Right forelimb (tissue), 1 donor: ENCODE measurements around the gene U2AF1.
"Not testable (repeated sequence)": the region's sequence is repeated elsewhere in the genome, so short reads cannot be mapped to it uniquely, and the experiment has no call there.

Experiments used
- DNase-seq: peaks from one replicate; pipeline ENCODE4 v3.0.0-alpha.2; 2018

The U2AF1 gene, protein sequence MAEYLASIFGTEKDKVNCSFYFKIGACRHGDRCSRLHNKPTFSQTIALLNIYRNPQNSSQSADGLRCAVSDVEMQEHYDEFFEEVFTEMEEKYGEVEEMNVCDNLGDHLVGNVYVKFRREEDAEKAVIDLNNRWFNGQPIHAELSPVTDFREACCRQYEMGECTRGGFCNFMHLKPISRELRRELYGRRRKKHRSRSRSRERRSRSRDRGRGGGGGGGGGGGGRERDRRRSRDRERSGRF

DNA sequence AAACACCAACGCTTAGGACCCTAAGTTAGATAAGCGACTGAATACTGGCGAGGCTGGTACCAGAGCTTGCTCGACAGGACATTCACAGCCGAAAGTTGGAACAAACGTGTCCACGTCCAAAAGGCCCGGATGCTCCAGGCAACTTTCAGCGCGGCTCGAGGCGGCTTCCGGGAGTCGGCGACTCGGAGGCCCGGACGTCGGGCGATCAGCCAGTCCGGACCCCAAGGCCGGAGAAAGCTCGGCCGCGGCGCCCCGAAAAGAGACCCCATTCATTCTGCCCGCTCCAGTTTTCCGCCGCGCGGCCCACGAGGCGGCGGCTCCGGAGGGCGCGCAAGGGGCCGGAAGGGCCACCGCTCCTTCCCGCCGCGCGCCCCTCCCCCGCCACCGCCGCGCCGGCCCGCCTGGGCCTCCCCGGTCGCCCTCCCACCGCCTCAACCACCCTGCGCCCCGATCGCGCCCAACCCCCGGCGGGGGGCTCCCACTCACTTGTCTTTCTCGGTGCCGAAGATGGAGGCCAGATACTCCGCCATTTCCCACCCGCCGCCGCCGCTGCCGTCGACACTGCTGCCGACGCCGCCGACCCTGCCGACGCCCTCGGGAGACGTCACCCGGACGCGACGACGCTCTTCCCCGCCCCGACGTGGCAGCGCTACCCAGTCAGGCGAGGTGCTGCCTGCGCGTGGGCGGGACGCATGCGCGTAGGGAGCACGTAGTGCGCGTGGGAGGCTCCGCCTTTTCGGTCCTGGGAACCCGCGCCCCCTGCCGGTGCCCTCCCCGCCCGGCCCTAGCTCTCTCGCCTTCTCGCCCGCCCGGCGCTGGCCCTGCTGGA, at the start of gene U2AF1:
Gene U2AF1, minus strand, starts transcription at position 606 of the 829 bp plus-strand sequence. Its CDS starts 76 bp downstream, at position 530.
- not testable (repeated sequence) for DNase-seq

DNA sequence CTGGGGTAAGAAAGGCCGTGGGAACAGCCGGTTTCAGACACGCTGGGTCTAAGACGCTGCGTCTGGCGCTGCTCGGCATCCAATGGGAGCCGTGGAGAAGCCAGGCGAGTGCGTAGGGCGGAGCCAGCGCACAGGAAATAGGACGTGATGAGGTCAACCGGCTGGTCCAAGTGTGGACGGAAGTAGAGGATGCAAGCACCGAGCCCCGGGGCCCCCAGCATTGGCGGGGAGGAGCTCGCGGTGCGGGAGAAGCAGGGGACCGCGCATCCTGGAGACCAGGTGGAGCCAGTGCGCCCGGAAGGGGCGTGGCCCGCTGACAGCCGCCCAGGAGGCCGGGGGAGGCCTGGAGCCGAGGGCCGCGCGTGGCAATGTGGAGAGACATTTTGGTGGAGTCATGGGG, 46.2 kb upstream of the U2AF1 start:
- DNase-seq: not testable (repeated sequence)

- not testable (repeated sequence) for DNase-seq
Observed at GRCh38 chr21:43149344-43149743, 42.0 kb upstream of the U2AF1 start.

DNA sequence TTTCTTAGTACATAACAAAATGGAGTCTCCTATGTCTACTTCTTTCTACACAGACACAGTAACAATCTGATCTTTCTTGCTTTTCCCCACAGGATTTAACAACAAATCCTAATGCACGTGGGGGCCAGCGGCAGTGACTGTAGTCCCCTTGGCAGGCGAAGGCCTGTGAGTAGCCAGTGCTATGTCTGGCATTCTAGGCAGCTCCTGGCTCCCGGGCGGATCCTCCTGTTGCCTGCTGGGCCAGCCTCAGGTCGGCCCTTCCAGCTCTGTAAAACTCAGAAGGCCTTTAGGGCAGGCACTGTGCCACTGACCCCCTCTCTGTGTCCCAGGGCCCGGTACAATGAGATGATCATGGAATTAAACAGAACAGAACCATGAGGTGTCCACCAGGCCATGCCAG, 40.6 kb upstream of the U2AF1 start:
- DNase-seq: not testable (repeated sequence)

GRCh38 chr21:43146637-43147036, 39.3 kb upstream of the U2AF1 start:
- not testable (repeated sequence) for DNase-seq

DNA sequence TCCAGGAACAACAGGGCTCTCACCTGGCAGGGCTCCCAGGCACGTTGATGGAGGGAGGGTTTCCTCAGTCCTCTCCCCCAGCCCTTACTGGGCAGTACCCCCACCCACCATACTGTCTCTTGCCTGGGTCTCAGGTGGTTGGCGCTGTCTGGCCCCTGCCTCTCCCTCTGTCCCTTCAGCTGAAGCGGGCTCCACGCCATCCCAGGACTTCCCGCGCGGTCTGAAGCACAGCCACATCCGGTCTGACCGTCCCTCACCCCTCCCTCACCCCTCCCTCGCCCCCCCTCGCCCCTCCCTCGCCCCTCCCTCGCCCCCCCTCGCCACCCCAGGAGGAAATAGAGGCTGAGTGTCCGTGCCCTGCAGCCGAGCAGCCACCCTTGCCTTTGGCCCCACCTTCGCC, 34.0 kb upstream of the U2AF1 start:
- DNase-seq: not testable (repeated sequence)

DNA sequence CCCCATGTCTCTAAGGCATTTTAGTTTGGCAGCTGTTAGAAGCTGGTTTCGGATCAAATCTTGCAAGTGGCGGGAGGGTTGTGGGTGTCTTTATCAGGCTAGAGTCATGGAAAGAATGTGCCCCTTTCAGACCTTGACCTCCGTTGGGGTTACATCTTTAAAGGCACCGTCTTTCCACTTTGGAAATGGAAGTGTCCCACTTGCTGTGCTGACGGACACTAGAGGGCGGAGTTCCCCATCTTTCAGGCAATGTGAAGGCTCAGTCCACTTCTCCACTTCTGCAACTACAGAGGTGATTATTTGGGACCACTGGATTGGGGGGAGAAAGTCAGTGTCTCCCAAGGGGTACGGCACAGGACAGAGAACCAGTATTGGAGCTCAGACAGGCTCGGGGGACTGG, 31.6 kb upstream of the U2AF1 start:
- not testable (repeated sequence) for DNase-seq

- not testable (repeated sequence) for DNase-seq
Observed at GRCh38 chr21:43134520-43134919, 27.1 kb upstream of the U2AF1 start.

GRCh38 chr21:43130094-43130493, 22.7 kb upstream of the U2AF1 start:
- DNase-seq: not testable (repeated sequence)

DNA sequence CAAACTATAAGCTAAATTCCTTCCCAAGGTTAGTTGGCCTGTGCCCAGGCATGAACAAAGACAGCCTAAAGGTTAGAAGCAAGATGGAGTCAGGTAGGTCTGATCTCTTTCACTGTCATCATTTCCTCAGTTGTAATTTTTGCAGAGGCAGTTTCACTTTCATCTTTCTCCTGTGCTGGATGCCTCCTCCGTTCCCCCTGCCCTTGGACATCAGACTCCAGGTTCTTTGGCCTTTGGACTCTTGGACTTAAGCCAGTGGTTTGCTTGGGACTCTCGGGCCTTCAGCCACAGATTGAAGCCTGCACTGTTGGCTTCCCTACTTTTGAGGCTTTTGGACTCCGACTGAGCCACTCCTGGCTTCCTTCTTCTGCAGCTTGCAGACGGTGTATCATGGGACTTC, 8.6 kb upstream of the U2AF1 start:
- DNase-seq: not testable (repeated sequence)

DNA sequence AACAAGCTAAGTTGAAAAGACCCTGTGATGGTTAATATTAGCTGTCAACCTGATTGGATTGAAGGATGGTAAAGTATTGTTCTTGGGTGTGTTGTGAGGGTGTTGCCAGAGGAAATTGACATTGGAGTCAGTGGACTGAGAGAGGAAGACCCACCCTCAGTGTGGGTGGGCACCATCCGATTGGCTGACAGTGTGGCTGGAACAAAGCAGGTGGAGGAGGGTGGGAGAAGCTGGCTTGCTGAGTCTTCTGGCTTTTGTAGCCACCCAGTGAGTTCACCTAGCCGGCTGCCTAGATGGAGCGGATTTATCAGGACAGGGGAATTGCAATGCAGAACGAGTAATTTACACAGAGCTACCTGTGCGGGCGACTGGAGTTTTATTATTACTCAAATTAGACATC, 7.1 kb upstream of the U2AF1 start:
- DNase-seq: not testable (repeated sequence)

DNA sequence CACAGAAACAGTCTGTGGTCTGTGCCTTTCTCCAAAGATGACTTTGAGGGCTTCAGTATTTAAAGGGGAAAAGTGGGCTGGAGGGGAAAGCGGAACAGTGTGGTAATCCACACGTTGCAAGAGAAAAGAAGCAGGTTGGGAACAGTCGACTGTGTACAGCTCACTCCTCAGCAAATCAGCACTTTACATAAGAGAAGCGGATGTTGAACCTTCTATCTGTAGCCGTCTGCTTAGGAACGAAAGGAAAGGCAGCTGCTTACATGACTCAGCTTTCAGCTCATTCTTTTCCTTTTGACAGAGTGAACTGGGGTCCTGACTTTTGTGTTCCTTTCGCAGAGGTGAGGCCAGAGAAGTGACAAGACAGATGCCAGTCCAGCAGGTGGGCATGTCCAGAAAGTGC, 1.6 kb upstream of the U2AF1 start:
- not testable (repeated sequence) for DNase-seq

- not testable (repeated sequence) for DNase-seq
Observed at GRCh38 chr21:43108177-43108576, 807 bp upstream of the U2AF1 start.

DNA sequence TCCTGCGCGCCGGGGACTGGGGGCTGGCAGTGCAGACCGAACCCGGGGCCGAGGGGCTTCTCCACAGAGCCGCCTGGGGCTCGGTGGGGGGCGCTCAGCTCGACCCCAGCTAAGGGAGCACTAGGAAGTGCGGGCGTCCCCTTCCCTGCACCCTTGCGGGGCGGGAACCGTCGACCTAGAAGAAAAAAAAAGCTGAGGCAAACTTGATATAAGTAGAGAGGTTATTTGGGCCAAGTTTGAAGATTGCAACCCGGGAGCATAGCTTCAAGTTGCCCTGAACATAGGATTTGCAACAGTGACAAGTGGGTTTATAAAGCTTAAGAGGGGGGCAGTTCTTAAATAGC, 396 bp upstream of the U2AF1 start:
- DNase-seq: not testable (repeated sequence)

- not testable (repeated sequence) for DNase-seq
Observed at GRCh38 chr21:43104642-43105041, 2.7 kb downstream of the U2AF1 start.

DNA sequence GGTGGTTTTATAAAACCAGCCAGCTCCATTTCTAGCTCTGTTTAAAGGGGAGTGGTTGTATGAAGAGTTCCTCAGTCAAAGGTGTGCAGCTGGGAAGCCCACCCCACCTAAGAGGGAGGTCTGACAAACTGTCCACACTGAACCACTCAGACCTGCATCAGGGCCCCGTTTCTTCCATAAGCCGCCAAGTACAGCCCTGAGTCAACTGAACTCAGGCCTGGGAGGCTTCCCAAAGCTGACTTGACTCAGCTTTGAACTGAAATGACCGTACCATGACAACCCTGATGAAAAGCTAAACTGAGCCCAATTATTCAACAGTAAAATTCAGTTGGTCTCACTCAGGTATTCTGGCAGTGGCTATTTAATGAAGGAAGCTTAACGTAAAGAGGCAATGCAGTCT, 5.1 kb downstream of the U2AF1 start:
- not testable (repeated sequence) for DNase-seq

GRCh38 chr21:43101676-43102075, 5.7 kb downstream of the U2AF1 start:
- DNase-seq: not testable (repeated sequence)

GRCh38 chr21:43101000-43101399, 6.4 kb downstream of the U2AF1 start:
- not testable (repeated sequence) for DNase-seq

- not testable (repeated sequence) for DNase-seq
Observed at GRCh38 chr21:43091979-43092614, 15.3 kb downstream of the U2AF1 start.

GRCh38 chr21:43090947-43091346, 16.4 kb downstream of the U2AF1 start:
- not testable (repeated sequence) for DNase-seq

GRCh38 chr21:43089463-43089862, 17.9 kb downstream of the U2AF1 start:
- DNase-seq: not testable (repeated sequence)

DNA sequence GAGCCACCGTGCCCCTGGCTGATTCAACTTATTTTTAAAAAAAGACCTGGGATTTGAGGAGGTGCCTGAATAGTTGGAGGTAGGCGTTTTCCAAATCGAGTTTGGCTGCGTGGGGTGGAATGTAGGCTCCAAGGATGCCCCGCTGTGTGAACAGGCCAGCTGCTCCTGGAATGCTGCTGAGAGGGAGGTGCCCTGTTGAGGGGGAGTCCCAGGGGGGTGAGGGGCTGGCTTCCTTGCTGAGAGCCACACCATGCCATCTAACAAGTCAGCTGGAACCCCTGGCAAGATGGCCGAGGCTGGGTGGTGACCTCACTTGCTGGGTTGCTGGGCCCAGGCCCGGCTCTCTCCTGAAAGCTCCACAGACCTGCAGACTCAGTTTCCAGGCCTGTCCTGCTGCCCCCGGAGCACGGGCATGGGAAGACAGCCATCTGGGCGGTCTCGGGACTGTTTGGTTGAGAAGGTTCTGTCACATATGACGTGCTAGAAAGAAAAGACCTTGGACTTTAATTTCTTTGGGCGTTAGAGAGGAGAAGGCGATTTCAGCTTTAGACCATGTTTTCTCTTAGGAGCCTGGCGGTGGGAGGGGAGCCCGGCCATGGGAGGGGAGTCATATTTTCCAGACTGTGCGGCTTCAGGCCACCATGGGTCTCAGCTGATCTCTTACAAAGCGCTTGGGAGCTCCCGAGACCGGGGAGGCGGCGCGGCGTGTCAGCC, 24.6 kb downstream of the U2AF1 start:
- DNase-seq: not testable (repeated sequence)

GRCh38 chr21:43076643-43077042, 30.7 kb downstream of the U2AF1 start:
- not testable (repeated sequence) for DNase-seq
